CD14-positive monocyte (primary cell): ENCODE measurements around the gene PCSK4. TPM values are rescaled to one million over a fixed set of nuclear protein-coding genes. Genes with fewer than 3 reads are reported as not detected.

ENCODE experiments used
- DNase-seq, 3 donors: peaks; one replicate each; pipeline ENCODE4 v3.0.0-alpha.2; 2011 to 2022
- H2AFZ ChIP-seq: 2 replicates; pipeline ENCODE4 v1.6.0; 2012; ENCODE audit warnings: mild to moderate bottlenecking, low read depth, low read length, inconsistent platforms; ENCODE audit not compliant: insufficient read depth, poor library complexity, severe bottlenecking
- H3K27ac ChIP-seq, 2 donors: 1 replicate in 1 of 2; 2 replicates in 1 of 2; pipeline ENCODE4 v1.5.1; 2012 to 2013; ENCODE audit warnings: low read length in 2 of 2, control low read depth in 1 of 2, inconsistent platforms in 1 of 2, low read depth in 1 of 2, mild to moderate bottlenecking in 1 of 2
- H3K27me3 ChIP-seq, 2 donors: one replicate each; pipeline versions ENCODE4 v1.6.0 to v1.6.1; 2011 to 2013; ENCODE audit warnings: low read length in 2 of 2; ENCODE audit not compliant: control insufficient read depth in 2 of 2, insufficient read depth in 2 of 2
- H3K36me3 ChIP-seq, 2 donors: replicated peaks in 1 of 2; 1 replicate in 1 of 2; 2 replicates in 1 of 2; pipeline versions ENCODE4 v1.5.1 to v1.6.1; 2012 to 2013; ENCODE audit warnings: low read length in 2 of 2, control low read depth in 1 of 2, inconsistent platforms in 1 of 2, mild to moderate bottlenecking in 1 of 2; ENCODE audit not compliant: insufficient read depth in 2 of 2, control insufficient read depth in 1 of 2
- H3K4me1 ChIP-seq, 2 donors: 1 replicate in 1 of 2; 2 replicates in 1 of 2; pipeline versions ENCODE4 v1.5.1 to v1.6.1; 2012 to 2013; ENCODE audit warnings: low read length in 2 of 2, control low read depth in 1 of 2, inconsistent platforms in 1 of 2, mild to moderate bottlenecking in 1 of 2, moderate library complexity in 1 of 2; ENCODE audit not compliant: insufficient read depth in 2 of 2, control insufficient read depth in 1 of 2
- H3K4me2 ChIP-seq: replicated peaks from 2 replicates; pipeline ENCODE3; 2012; ENCODE audit warnings: low read length, moderate library complexity, mild to moderate bottlenecking; ENCODE audit not compliant: poor library complexity, severe bottlenecking; ENCODE audit errors: extremely low read depth
- H3K4me3 ChIP-seq, 3 experiments: fragments of 200-600 bp in 1 of 3; sonication (generic) in 1 of 3; replicated peaks in 1 of 3; 1 replicate in 2 of 3; 2 replicates in 1 of 3; pipeline ENCODE4 v1.5.1; 2011 to 2013; ENCODE audit warnings: low read length in 3 of 3, mild to moderate bottlenecking in 3 of 3, control low read depth in 2 of 3, low read depth in 2 of 3, inconsistent platforms in 1 of 3, moderate library complexity in 1 of 3
- H3K79me2 ChIP-seq: 2 replicates; pipeline ENCODE4 v1.6.0; 2012; ENCODE audit warnings: mild to moderate bottlenecking, control low read depth, inconsistent platforms, low read length, moderate library complexity; ENCODE audit not compliant: insufficient read depth
- H3K9ac ChIP-seq: 2 replicates; pipeline ENCODE4 v1.6.0; 2017; ENCODE audit warnings: low read length, mild to moderate bottlenecking; ENCODE audit not compliant: insufficient read depth, poor library complexity, severe bottlenecking
- H3K9me3 ChIP-seq, 2 donors: replicated peaks in 1 of 2; 1 replicate in 1 of 2; 2 replicates in 1 of 2; pipeline versions ENCODE4 v1.5.1 to v1.6.1; 2012 to 2013; ENCODE audit warnings: low read length in 2 of 2, control low read depth in 1 of 2; ENCODE audit not compliant: control insufficient read depth in 1 of 2, insufficient read depth in 1 of 2
- H4K20me1 ChIP-seq: 2 replicates; pipeline ENCODE4 v1.6.0; 2012; ENCODE audit warnings: mild to moderate bottlenecking, low read length, control low read depth, moderate library complexity; ENCODE audit not compliant: insufficient read depth
- H3K27ac Mint-ChIP-seq, 7 donors: one replicate each; pipeline ENCODE4 v1.8.0; 2020; ENCODE audit warnings: mild to moderate bottlenecking in 7 of 7, mixed read lengths in 7 of 7, moderate library complexity in 6 of 7, inconsistent platforms in 2 of 7
- H3K27me3 Mint-ChIP-seq, 3 donors: one replicate each; pipeline ENCODE4 v1.8.0; 2021 to 2022; ENCODE audit warnings: low read depth in 3 of 3, mild to moderate bottlenecking in 3 of 3, mixed read lengths in 3 of 3, moderate library complexity in 3 of 3, inconsistent platforms in 1 of 3
- H3K36me3 Mint-ChIP-seq, 2 donors: one replicate each; pipeline ENCODE4 v1.8.0; 2020; ENCODE audit warnings: mixed read lengths in 2 of 2, inconsistent platforms in 1 of 2, mild to moderate bottlenecking in 1 of 2
- H3K4me1 Mint-ChIP-seq: one replicate; pipeline ENCODE4 v1.8.0; 2020; ENCODE audit warnings: mild to moderate bottlenecking, mixed read lengths
- H3K4me3 Mint-ChIP-seq, 2 donors: one replicate each; pipeline ENCODE4 v1.8.0; 2020; ENCODE audit warnings: mild to moderate bottlenecking in 2 of 2, mixed read lengths in 2 of 2, moderate library complexity in 1 of 2
- H3K9me3 Mint-ChIP-seq, 7 donors: one replicate each; pipeline ENCODE4 v1.8.0; 2020 to 2022; ENCODE audit warnings: mixed read lengths in 7 of 7, mild to moderate bottlenecking in 6 of 7, moderate library complexity in 6 of 7, inconsistent platforms in 2 of 7
- WGBS: methylation state at CpG from one replicate; pipeline ENCODE4 v1.1.5; 2013; ENCODE audit warnings: missing lambda C conversion rate; ENCODE audit not compliant: insufficient coverage; 5-methylcytosine and 5-hydroxymethylcytosine counted together
- intact Hi-C, 2 donors: fragments of 100-400 bp; cut with micrococcal nuclease; formaldehyde crosslinking; loops; one replicate each; pipeline versions ENCODE4 v1.15.0 to v1.15.1; 2023
- polyA plus RNA-seq, 3 donors: library from polyadenylated mRNA; depleted of rRNA in 1 of 3; unstranded in 2 of 3; stranded (reverse) in 1 of 3; fragments of 300-500 nt in 2 of 3; fragments of >200 nt in 1 of 3; fragmentation: Illumina TruSeq in 2 of 3; gene quantifications; 1 replicate in 2 of 3; 2 replicates in 1 of 3; pipeline ENCODE4 v1.2.3, GENCODE V29; 2012 to 2021
- TF ChIP-seq, protein P1 (sequence below): fragments of 200-600 bp; IDR thresholded peaks from one replicate; pipeline ENCODE4 v1.8.0; 2022; ENCODE audit warnings: antibody characterized with exemption, mild to moderate bottlenecking

Gene PCSK4
- polyA plus RNA-seq, 3 donors = 0.34 to 1.0 TPM; not detected in 1

- 100% methylated on average over 1 of the region's 9 CpGs for WGBS
- intact Hi-C loops = no loop called here
- Mint-ChIP-seq H3K4me1 (peaks cover 18% of the 10 kb centered on the region), H3K27me3 (peaks cover 40 to 68% (median 59%) of the 10 kb centered on the region in 3 donors), H3K9me3 (peaks cover 7 to 12% (median 10%) of the 10 kb centered on the region in 7 donors), H3K4me3 (peak overlapping the region in 1 of 2 donors; percentile 60), H3K27ac (peak overlapping the region in 5 of 7 donors; percentile 15 to 86 (median 46)), H3K36me3 (peaks cover 10 to 19% of the 10 kb centered on the region in 2 donors)
- Histone ChIP-seq H2AFZ (no peak overlapping the region), H3K36me3 (no peaks in the 10 kb centered on the region), H3K9ac (no peak overlapping the region), H3K79me2 (no peaks in the 10 kb centered on the region), H3K4me3 (no peak overlapping the region), H4K20me1 (peaks cover 19% of the 10 kb centered on the region), H3K9me3 (peaks cover 6 to 22% of the 10 kb centered on the region in 2 donors), H3K4me2 (no peak overlapping the region), H3K27ac (no peak overlapping the region), H3K27me3 (peaks cover 17 to 41% of the 10 kb centered on the region in 2 donors), H3K4me1 (peaks cover 15 to 20% of the 10 kb centered on the region in 2 donors)
- peak; percentile 54 to 82 (median 72) for DNase-seq
- TF ChIP-seq, protein P1, sequence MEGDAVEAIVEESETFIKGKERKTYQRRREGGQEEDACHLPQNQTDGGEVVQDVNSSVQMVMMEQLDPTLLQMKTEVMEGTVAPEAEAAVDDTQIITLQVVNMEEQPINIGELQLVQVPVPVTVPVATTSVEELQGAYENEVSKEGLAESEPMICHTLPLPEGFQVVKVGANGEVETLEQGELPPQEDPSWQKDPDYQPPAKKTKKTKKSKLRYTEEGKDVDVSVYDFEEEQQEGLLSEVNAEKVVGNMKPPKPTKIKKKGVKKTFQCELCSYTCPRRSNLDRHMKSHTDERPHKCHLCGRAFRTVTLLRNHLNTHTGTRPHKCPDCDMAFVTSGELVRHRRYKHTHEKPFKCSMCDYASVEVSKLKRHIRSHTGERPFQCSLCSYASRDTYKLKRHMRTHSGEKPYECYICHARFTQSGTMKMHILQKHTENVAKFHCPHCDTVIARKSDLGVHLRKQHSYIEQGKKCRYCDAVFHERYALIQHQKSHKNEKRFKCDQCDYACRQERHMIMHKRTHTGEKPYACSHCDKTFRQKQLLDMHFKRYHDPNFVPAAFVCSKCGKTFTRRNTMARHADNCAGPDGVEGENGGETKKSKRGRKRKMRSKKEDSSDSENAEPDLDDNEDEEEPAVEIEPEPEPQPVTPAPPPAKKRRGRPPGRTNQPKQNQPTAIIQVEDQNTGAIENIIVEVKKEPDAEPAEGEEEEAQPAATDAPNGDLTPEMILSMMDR = no peak
Observed at GRCh38 chr19:1459479-1459878, 30.7 kb downstream of the PCSK4 start.

- peaks cover 51 to 74% (median 69%) of the 10 kb centered on the region in 3 donors for H3K27me3 Mint-ChIP-seq
- Histone ChIP-seq H3K27me3 (peaks cover 21 to 56% of the 10 kb centered on the region in 2 donors), H3K4me1 (peaks cover 15 to 20% of the 10 kb centered on the region in 2 donors), H3K9ac (no peak overlapping the region), H3K27ac (no peak overlapping the region), H4K20me1 (peaks cover 18% of the 10 kb centered on the region), H3K4me2 (no peak overlapping the region), H3K4me3 (no peak overlapping the region), H3K9me3 (peaks cover 6 to 22% of the 10 kb centered on the region in 2 donors), H3K79me2 (no peaks in the 10 kb centered on the region), H3K36me3 (no peaks in the 10 kb centered on the region), H2AFZ (no peak overlapping the region)
- TF ChIP-seq, protein P1 = no peak
- intact Hi-C loops = no loop called here
- WGBS = 88% methylated on average over 15 of the region's 16 CpGs
- peaks cover 10 to 19% of the 10 kb centered on the region in 2 donors for H3K36me3 Mint-ChIP-seq
- H3K27ac Mint-ChIP-seq = no peak overlapping the region
- no peak for DNase-seq
- peaks cover 18% of the 10 kb centered on the region for H3K4me1 Mint-ChIP-seq
- H3K4me3 Mint-ChIP-seq = peak overlapping the region in 1 of 2 donors; percentile 80
- H3K9me3 Mint-ChIP-seq = peaks cover 7 to 16% (median 10%) of the 10 kb centered on the region in 7 donors
Observed at GRCh38 chr19:1457892-1458291, 32.3 kb downstream of the PCSK4 start.
